Mucosa of descending colon (tissue), 3 donors: Measurements from ENCODE around the gene F2R. TPM values are rescaled to one million over a fixed set of nuclear protein-coding genes. Genes with fewer than 3 reads are reported as not detected.
A peak's percentile ranks its signal among the peaks of the same experiment; 100 is the strongest.

Experiments used
- ATAC-seq: fragments of 200-7000 bp; cut with Tn5 transposase; one replicate; pipeline ENCODE4 v1.9.1; 2020; ENCODE audit warnings: mild to moderate bottlenecking, moderate library complexity
- DNase-seq, 3 donors: peaks; one replicate each; pipeline ENCODE4 v3.0.0-alpha.2; 2020
- H3K36me3 ChIP-seq: fragments of 200-600 bp; one replicate; pipeline ENCODE4 v1.8.0; 2021; ENCODE audit warnings: low read depth, mild to moderate bottlenecking
- H3K4me1 ChIP-seq: fragments of 200-600 bp; one replicate; pipeline ENCODE4 v1.8.0; 2021; ENCODE audit warnings: low read depth, mild to moderate bottlenecking
- H3K4me3 ChIP-seq: fragments of 200-600 bp; one replicate; pipeline ENCODE4 v1.8.0; 2021; ENCODE audit warnings: mild to moderate bottlenecking
- H3K9me3 ChIP-seq: fragments of 200-600 bp; one replicate; pipeline ENCODE4 v1.8.0; 2021; ENCODE audit warnings: mild to moderate bottlenecking
- CTCF ChIP-seq: fragments of 200-600 bp; IDR thresholded peaks from one replicate; pipeline ENCODE4 v1.8.0; 2022; ENCODE audit warnings: antibody characterized with exemption, mild to moderate bottlenecking
- intact Hi-C, 2 donors: fragments of 100-400 bp; cut with DNase I in 1 of 2; cut with micrococcal nuclease in 1 of 2; formaldehyde crosslinking; loops; one replicate each; pipeline versions ENCODE4 v1.11.0 to v1.11.1; 2022; cut with DNase I, micrococcal nuclease
- total RNA-seq, 3 donors: library from RNA; stranded (reverse); fragmentation: NEBNext Ultra II Directional in 2 of 3; extraction: Animal tissue kit (Norgen Biotek cat#: 25700) in 2 of 3; gene quantifications; one replicate each; pipeline versions ENCODE4 v1.2.1 to v1.2.4, GENCODE V29; 2021 to 2023
- donor health status: DM: no; HTN: no; CAD: no; lungs with moderate emphysema.
- donor health status: DM: no; HTN: no; CAD: no.
- donor health status: DM: no; HTN: yes; CAD: no.

Gene F2R
- total RNA-seq, 3 donors from 2014 or later: 3.1 to 6.5 (median 4.6) TPM

GRCh38 chr5:76691467-76692273 is 24.3 kb upstream of the F2R start:
- peak; percentile 44 for ATAC-seq
- Histone ChIP-seq H3K4me3 (no peak overlapping the region), H3K4me1 (peaks cover 19% of the 10 kb centered on the region), H3K9me3 (no peaks in the 10 kb centered on the region), H3K36me3 (no peaks in the 10 kb centered on the region)
- intact Hi-C loops: no loop called here
- peak in 1 of 3 donors; percentile 7 for DNase-seq
- no peak for TF ChIP-seq CTCF

GRCh38 chr5:76692274-76692540 is 23.7 kb upstream of the F2R start:
- H3K9me3 ChIP-seq: no peaks in the 10 kb centered on the region
- peaks cover 19% of the 10 kb centered on the region for H3K4me1 ChIP-seq
- TF ChIP-seq CTCF: no peak
- H3K36me3 ChIP-seq: no peaks in the 10 kb centered on the region
- no peak overlapping the region for H3K4me3 ChIP-seq
- DNase-seq: no peak
- intact Hi-C loops: no loop called here
- ATAC-seq: no peak

- Histone ChIP-seq H3K4me1 (peaks cover 19% of the 10 kb centered on the region), H3K36me3 (no peaks in the 10 kb centered on the region), H3K9me3 (no peaks in the 10 kb centered on the region), H3K4me3 (no peak overlapping the region)
- no peak for DNase-seq
- TF ChIP-seq CTCF: no peak
- intact Hi-C loops: no loop called here
- no peak for ATAC-seq
Observed at GRCh38 chr5:76692651-76693050, 23.3 kb upstream of the F2R start.

GRCh38 chr5:76693141-76693540 is 22.8 kb upstream of the F2R start:
- TF ChIP-seq CTCF: no peak
- intact Hi-C loops: no loop called here
- Histone ChIP-seq H3K36me3 (no peaks in the 10 kb centered on the region), H3K4me3 (no peak overlapping the region), H3K4me1 (peaks cover 19% of the 10 kb centered on the region), H3K9me3 (no peaks in the 10 kb centered on the region)
- ATAC-seq: no peak
- DNase-seq: no peak

- intact Hi-C loops: no loop called here
- no peak for TF ChIP-seq CTCF
- Histone ChIP-seq H3K4me3 (no peak overlapping the region), H3K9me3 (no peaks in the 10 kb centered on the region), H3K36me3 (no peaks in the 10 kb centered on the region), H3K4me1 (peaks cover 19% of the 10 kb centered on the region)
- no peak for DNase-seq
- ATAC-seq: no peak
Observed at GRCh38 chr5:76694317-76694716, 21.6 kb upstream of the F2R start.

GRCh38 chr5:76695346-76695745 is 20.6 kb upstream of the F2R start:
- H3K9me3 ChIP-seq: no peaks in the 10 kb centered on the region
- peaks cover 19% of the 10 kb centered on the region for H3K4me1 ChIP-seq
- no peak for ATAC-seq
- no peak for TF ChIP-seq CTCF
- intact Hi-C loops: no loop called here
- no peak for DNase-seq
- no peak overlapping the region for H3K4me3 ChIP-seq
- no peaks in the 10 kb centered on the region for H3K36me3 ChIP-seq
